ENCODE data around the gene LNPK.
"Not testable (repeated sequence)": the region's sequence is repeated elsewhere in the genome, so short reads cannot be mapped to it uniquely, and the experiment has no call there.

Gene LNPK

DNA sequence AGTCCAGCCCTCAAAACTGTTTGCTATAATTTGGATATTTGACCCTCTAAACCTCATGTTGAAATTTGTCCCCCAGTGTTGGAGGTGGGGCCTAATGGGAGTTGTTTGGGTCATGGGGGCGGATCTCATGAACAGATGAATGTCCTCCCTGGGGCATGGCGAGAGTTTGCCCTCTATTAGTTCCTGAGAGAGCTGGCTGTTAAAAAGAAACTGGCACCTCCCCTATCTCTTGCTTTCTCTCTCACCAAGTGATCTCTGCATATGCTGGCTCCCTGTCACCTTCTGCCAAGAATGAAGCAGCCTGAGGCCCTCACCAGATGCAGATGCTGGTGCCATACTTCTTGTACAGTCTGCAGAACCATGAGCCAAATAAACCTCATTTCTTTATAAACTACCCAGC, 12.0 kb downstream of the LNPK start:
- intact Hi-C loops (cut with DNase I; ENCODE audit: low total_unique reads), result no loop called here

DNA sequence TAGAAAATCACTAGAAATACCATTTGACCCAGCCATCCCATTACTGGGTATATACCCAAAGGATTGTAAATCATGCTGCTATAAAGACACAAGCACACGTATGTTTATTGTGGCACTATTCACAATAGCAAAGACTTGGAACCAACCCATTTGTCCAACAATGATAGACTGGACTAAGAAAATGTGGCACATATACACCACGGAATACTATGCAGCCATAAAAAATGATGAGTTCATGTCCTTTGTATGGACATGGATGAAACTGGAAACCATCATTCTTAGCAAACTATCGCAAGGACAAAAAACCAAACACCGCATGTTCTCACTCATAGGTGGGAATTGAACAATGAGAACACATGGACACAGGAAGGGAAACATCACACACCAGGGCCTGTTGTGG, 14.9 kb downstream of the LNPK start:
- H3K4me1 ChIP-seq; H3K27me3 ChIP-seq; DNase-seq; H3K27ac ChIP-seq; intact Hi-C loops (cut with DNase I; ENCODE audit: low total_unique reads); H3K4me3 ChIP-seq; H3K9me3 ChIP-seq: not testable (repeated sequence)
- H3K36me3 ChIP-seq, result peaks cover 5 to 19% (median 9%) of the 10 kb centered on the region in 3 donors

More for the DNA sequence above, 12.0 kb downstream of the LNPK start:
- DNase-seq, result no peak
- H3K36me3 ChIP-seq, result peaks cover 0 to 19% (median 5%) of the 10 kb centered on the region in 3 donors
- no peak for TF ChIP-seq CTCF (IDR thresholded peaks at IDR 0.05)
- H3K27me3 ChIP-seq, result no peaks in the 10 kb centered on the region
- no peaks in the 10 kb centered on the region for H3K4me1 ChIP-seq
- H3K27ac ChIP-seq, result no peak overlapping the region
- no peak overlapping the region for H3K4me3 ChIP-seq
- no peaks in the 10 kb centered on the region for H3K9me3 ChIP-seq

DNA sequence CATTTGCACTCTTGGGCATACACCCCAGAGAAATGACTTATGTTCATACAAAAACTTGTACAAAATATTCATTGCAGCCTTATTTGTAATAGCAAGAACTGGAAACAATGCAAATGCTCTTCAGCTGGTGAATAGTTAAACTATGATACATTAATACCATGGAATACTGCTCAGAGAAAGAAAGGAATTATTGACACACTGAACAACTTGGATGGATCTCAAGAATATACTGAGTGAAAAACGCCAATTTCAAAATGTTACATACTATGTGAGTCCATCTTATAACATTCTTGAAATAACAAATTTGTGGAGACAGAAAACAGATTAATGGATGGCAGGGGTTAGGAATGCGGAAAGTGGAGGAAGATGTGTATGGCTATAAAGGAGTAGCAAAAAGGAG, 17.2 kb downstream of the LNPK start:
- H3K4me3 ChIP-seq, result no peak overlapping the region
- intact Hi-C loops (cut with DNase I; ENCODE audit: low total_unique reads), result no loop called here
- H3K9me3 ChIP-seq, result no peaks in the 10 kb centered on the region
- H3K27me3 ChIP-seq, result no peaks in the 10 kb centered on the region
- H3K36me3 ChIP-seq, result peaks cover 5 to 16% (median 9%) of the 10 kb centered on the region in 3 donors
- H3K4me1 ChIP-seq, result no peaks in the 10 kb centered on the region
- no peak for TF ChIP-seq CTCF (IDR thresholded peaks at IDR 0.05)
- no peak for DNase-seq
- H3K27ac ChIP-seq, result no peak overlapping the region

GRCh38 chr2:175981551-175981950, 20.5 kb downstream of the LNPK start:
- no peak for DNase-seq
- no peaks in the 10 kb centered on the region for H3K9me3 ChIP-seq
- H3K27ac ChIP-seq, result no peak overlapping the region
- no peaks in the 10 kb centered on the region for H3K27me3 ChIP-seq
- intact Hi-C loops (cut with DNase I; ENCODE audit: low total_unique reads), result no loop called here
- H3K36me3 ChIP-seq, result peaks cover 5 to 16% (median 10%) of the 10 kb centered on the region in 3 donors
- no peaks in the 10 kb centered on the region for H3K4me1 ChIP-seq
- no peak for TF ChIP-seq CTCF (IDR thresholded peaks at IDR 0.05)
- H3K4me3 ChIP-seq, result no peak overlapping the region

DNA sequence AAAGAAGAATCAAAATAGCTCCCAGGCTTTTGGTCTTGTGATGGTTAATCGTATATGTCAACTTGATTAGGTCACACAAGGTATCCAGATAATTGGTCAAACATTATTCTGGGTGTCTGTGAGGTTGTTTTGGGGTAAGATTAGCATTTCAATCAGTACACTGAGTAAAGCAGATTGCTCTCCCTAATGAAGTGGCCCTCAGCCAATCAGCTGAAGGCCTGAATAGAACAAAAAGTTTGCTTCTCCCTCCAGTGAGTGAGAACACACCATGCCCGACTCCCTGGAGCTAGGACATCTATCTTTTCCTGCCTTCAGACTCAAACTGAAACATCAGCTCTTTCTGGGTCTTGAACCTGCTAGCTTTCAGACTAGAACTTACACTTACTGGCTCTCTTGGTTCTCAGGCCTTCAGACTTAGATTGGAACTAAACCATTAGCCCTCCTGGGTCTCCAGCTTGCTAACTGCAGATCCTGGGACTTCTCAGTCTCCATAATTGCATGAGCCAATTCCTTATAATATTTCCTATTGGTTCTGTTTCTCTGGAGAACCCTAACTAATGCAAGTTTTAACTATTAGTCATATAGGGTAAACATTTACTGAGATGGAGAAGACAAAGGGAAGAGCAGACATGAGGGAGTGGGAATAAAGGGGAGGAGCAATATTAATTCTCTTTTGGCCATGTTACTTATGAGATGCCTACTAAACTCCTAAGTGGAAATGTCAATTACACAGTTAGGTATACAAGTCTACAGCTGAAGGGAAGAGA, 25.5 kb downstream of the LNPK start:
- no peaks in the 10 kb centered on the region for H3K27me3 ChIP-seq
- no peak for TF ChIP-seq CTCF (IDR thresholded peaks at IDR 0.05)
- H3K4me1 ChIP-seq, result no peaks in the 10 kb centered on the region
- H3K9me3 ChIP-seq, result peaks cover 0 to 6% (median 0%) of the 10 kb centered on the region in 3 donors
- H3K27ac ChIP-seq, result no peak overlapping the region
- H3K36me3 ChIP-seq, result peaks cover 0 to 22% (median 16%) of the 10 kb centered on the region in 3 donors
- no peak for DNase-seq
- intact Hi-C loops (cut with DNase I; ENCODE audit: low total_unique reads), result no loop called here
- no peak overlapping the region for H3K4me3 ChIP-seq

- H3K36me3 ChIP-seq, result peaks cover 0 to 18% (median 8%) of the 10 kb centered on the region in 3 donors
Observed at GRCh38 chr2:175973373-175973772, 28.7 kb downstream of the LNPK start.

More at GRCh38 chr2:175973373-175973772, 28.7 kb downstream of the LNPK start:
- intact Hi-C loops (cut with DNase I; ENCODE audit: low total_unique reads), result no loop called here
- H3K9me3 ChIP-seq, result peaks cover 0 to 6% (median 0%) of the 10 kb centered on the region in 3 donors
- H3K27me3 ChIP-seq, result no peaks in the 10 kb centered on the region
- no peak for DNase-seq
- H3K4me3 ChIP-seq, result no peak overlapping the region
- TF ChIP-seq CTCF (IDR thresholded peaks at IDR 0.05), result no peak
- H3K4me1 ChIP-seq, result no peaks in the 10 kb centered on the region
- H3K27ac ChIP-seq, result no peak overlapping the region
